AG04449 (cell line): Measurements from ENCODE around the gene IGF2BP3.

ENCODE experiments used
- CTCF ChIA-PET: fragments of 350-600 bp; formaldehyde crosslinking; extraction: SDS; loops from one replicate; lab custom pipeline; 2021; ENCODE audit warnings: antibody characterized with exemption; lab: Yijun Ruan, JAX
- POLR2A ChIA-PET: fragments of 400-600, 350-600 bp; formaldehyde crosslinking; extraction: SDS; loops from one replicate; lab custom pipeline; 2020; ENCODE audit warnings: antibody characterized with exemption, inconsistent platforms; lab: Yijun Ruan, JAX
- DNase-seq: peaks from one replicate; pipeline ENCODE4 v3.0.0-alpha.2; 2010; ENCODE audit warnings: low read depth, low spot score
- H3K4me3 ChIP-seq: 2 replicates; pipeline ENCODE4 v1.5.1; 2011; ENCODE audit warnings: low read depth, mild to moderate bottlenecking, control low read depth, low read length
- CTCF ChIP-seq: IDR thresholded peaks from one replicate; pipeline ENCODE4 v1.5.1; 2011; ENCODE audit warnings: mild to moderate bottlenecking, moderate library complexity, low read length, control low read depth, inconsistent platforms; ENCODE audit not compliant: insufficient read depth; ENCODE audit errors: missing control alignments

Gene IGF2BP3

DNA sequence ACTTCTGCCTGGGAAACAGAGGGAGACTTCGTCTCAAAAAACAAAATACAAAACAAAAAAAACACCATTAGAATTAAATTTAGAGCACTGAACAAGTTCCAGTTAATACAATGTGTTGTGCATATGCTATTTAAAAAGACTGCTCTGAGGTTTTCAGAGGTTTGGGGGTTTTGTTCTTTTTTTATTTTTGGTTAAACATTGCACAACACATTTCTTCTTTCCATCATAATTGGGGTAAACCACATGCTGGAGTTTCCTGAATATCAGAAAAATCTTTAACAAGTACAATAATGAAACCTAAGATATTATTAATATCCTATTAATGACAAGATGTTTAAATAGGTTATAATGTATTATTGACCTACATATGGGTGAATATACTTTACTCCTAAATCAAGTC, 26.3 kb downstream of the IGF2BP3 start:
- ChIA-PET POLR2A (no interaction called here), CTCF (no interaction called here)
- no peak overlapping the region for H3K4me3 ChIP-seq
- no peak for DNase-seq
- TF ChIP-seq CTCF = no peak

DNA sequence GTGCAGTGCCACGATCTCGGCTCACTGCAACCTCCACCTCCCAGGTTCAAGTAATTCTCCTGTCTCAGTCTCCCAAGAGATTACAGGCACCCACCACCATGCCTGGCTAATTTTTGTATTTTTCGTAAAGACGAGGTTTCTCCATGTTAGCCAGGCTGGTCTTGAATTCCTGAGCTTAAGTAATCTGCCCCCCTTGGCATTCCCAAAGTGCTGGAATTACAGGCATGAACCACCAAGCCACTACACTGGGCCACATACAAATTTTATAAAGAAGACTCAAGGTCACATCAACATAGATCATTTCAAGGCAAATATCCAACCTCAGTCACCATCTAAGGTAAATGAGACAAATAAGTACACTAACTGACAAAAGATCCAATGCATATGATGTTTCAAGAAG, 32.1 kb downstream of the IGF2BP3 start:
- H3K4me3 ChIP-seq = no peak overlapping the region
- ChIA-PET POLR2A (no interaction called here), CTCF (interaction anchor here (2.6 kb wide), 1 partner anchor 9 kb away, joined by 10 read pairs; no protein-coding TSS in a partner anchor)
- DNase-seq = no peak
- TF ChIP-seq CTCF = no peak

GRCh38 chr7:23434147-23434917, 36.0 kb downstream of the IGF2BP3 start:
- POLR2A ChIA-PET = no interaction called here
- H3K4me3 ChIP-seq = no peak overlapping the region
- CTCF ChIA-PET = interaction anchor here (1.0 to 1.8 kb wide), 2 partner anchors 11 to 34 kb away, joined by 3 to 4 read pairs; no protein-coding TSS in a partner anchor

GRCh38 chr7:23431702-23432199, 38.5 kb downstream of the IGF2BP3 start:
- POLR2A ChIA-PET = no interaction called here
- CTCF ChIA-PET = interaction anchor here (1.1 to 1.4 kb wide), 3 partner anchors 9 to 170 kb away, joined by 3 read pairs; no protein-coding TSS in a partner anchor
- TF ChIP-seq CTCF = no peak

More at GRCh38 chr7:23434147-23434917, 36.0 kb downstream of the IGF2BP3 start:
- DNase-seq = no peak
- TF ChIP-seq CTCF = no peak

DNA sequence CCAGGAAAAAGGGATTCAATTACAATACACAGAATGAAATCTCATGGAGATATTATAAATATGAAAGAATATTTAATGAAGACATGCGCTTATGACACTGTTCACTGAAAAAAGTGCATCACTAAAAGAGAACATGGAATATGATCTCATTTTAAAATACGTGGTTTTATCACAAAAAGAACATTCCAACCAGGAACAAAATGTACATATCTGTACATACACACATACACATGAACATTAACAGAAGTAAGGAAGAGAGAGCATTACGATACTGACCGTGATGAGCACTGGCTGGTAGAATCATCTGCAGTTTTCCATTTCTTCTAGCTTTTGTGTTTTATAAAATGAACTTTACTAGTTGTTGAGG, 39.4 kb downstream of the IGF2BP3 start:
- no peak for TF ChIP-seq CTCF
- no peak overlapping the region for H3K4me3 ChIP-seq
- DNase-seq = no peak
- POLR2A ChIA-PET = no interaction called here
- CTCF ChIA-PET = interaction anchor here (0.8 to 2.4 kb wide), 8 partner anchors 9 to 159 kb away, joined by 3 to 6 read pairs (median 3); no protein-coding TSS in a partner anchor

More at GRCh38 chr7:23431702-23432199, 38.5 kb downstream of the IGF2BP3 start:
- no peak overlapping the region for H3K4me3 ChIP-seq
- no peak for DNase-seq

- no peak for DNase-seq
- H3K4me3 ChIP-seq = no peak overlapping the region
- POLR2A ChIA-PET = no interaction called here
- TF ChIP-seq CTCF = no peak
- CTCF ChIA-PET = no interaction called here
These were observed 43.4 kb downstream of the IGF2BP3 start for GRCh38 chr7:23426876-23427275.
